Heart right ventricle (tissue), 16 donors: ENCODE measurements around the gene AKAP1. TPM values are rescaled to one million over a fixed set of nuclear protein-coding genes. Genes with fewer than 3 reads are reported as not detected.

ENCODE experiments used
- ATAC-seq, 8 donors: fragments of 200-7000 bp; cut with Tn5 transposase; one replicate each; pipeline ENCODE4 v1.9.1; 2020; ENCODE audit warnings: mild to moderate bottlenecking in 8 of 8, moderate library complexity in 8 of 8, moderate number of reproducible peaks in 1 of 8
- DNase-seq, 2 donors: peaks; one replicate each; pipeline ENCODE4 v3.0.0-alpha.2; 2020
- H3K27ac ChIP-seq, 10 donors: fragments of 200-600 bp; sonication (generic) in 2 of 10; one replicate each; pipeline versions ENCODE4 v1.5.0 to v1.8.0; 2020 to 2022; ENCODE audit warnings: mild to moderate bottlenecking in 3 of 10
- H3K27me3 ChIP-seq, 7 donors: fragments of 200-600 bp; one replicate each; pipeline ENCODE4 v1.8.0; 2021 to 2022; ENCODE audit warnings: mild to moderate bottlenecking in 2 of 7
- H3K36me3 ChIP-seq, 9 donors: fragments of 200-600 bp; sonication (generic) in 1 of 9; one replicate each; pipeline versions ENCODE4 v1.5.0 to v1.8.0; 2020 to 2022; ENCODE audit warnings: mild to moderate bottlenecking in 2 of 9
- H3K4me1 ChIP-seq, 9 donors: fragments of 200-600 bp; sonication (generic) in 1 of 9; one replicate each; pipeline versions ENCODE4 v1.5.0 to v1.8.0; 2020 to 2022; ENCODE audit warnings: mild to moderate bottlenecking in 4 of 9
- H3K4me3 ChIP-seq, 10 donors: fragments of 200-600 bp; sonication (generic) in 2 of 10; one replicate each; pipeline versions ENCODE4 v1.5.0 to v1.8.0; 2020 to 2022; ENCODE audit warnings: mild to moderate bottlenecking in 7 of 10, moderate library complexity in 2 of 10
- H3K9me3 ChIP-seq, 11 donors: fragments of 200-600 bp in 10 of 11; sonication (generic) in 2 of 11; one replicate each; pipeline versions ENCODE4 v1.5.0 to v1.8.0; 2013 to 2022; ENCODE audit warnings: mild to moderate bottlenecking in 2 of 11, control low read depth in 1 of 11, moderate library complexity in 1 of 11
- CTCF ChIP-seq, 9 donors: fragments of 200-600 bp; sonication (generic) in 2 of 9; IDR thresholded peaks; one replicate each; pipeline versions ENCODE4 v1.5.0 to v1.8.0; 2021 to 2022; ENCODE audit warnings: antibody characterized with exemption in 9 of 9, mild to moderate bottlenecking in 5 of 9, moderate library complexity in 1 of 9
- WGBS, 2 donors: extraction: QIAGEN DNeasy Blood & Tissue Kit; methylation state at CpG; one replicate each; pipeline ENCODE4 v1.1.7; 2013; ENCODE audit warnings: inconsistent platforms in 1 of 2; 5-methylcytosine and 5-hydroxymethylcytosine counted together
- intact Hi-C, 10 donors: fragments of 100-400 bp; cut with DNase I; formaldehyde crosslinking; loops; one replicate each; pipeline versions ENCODE4 v1.11.1 to v1.14.2; 2022
- polyA plus RNA-seq, 2 donors: library from polyadenylated mRNA; stranded (reverse); fragments of 200-250 nt; gene quantifications; one replicate each; pipeline ENCODE4 v1.2.3, GENCODE V29; 2013
- total RNA-seq, 10 donors: library from RNA; stranded (reverse); fragmentation: NEBNext Ultra II Directional in 3 of 10; extraction: Animal tissue kit (Norgen Biotek cat#: 25700) in 3 of 10; gene quantifications; one replicate each; pipeline versions ENCODE4 v1.2.1 to v1.2.4, GENCODE V29; 2021 to 2023
- donor health status: Arrhythmogenic right ventricular cardiomyopathy.
- donor health status: ischemic (EF 13 %, LVEDD 7.1; RV severe dilation, severe dysfunction).
- donor health status: healthy with polysubstance abuse.
- donor health status: DM: no; HTN: yes; CAD: no.
- donor health status: DM: no; HTN: no; CAD: no.
- donor health status: ischemic (EF 25% LVEDD 6.9; RV normal size, moderate dysfunction).
- donor health status: ischemic (EF 25% LVEDD 5.7; RV mildly dilated, moderate dysfunction).
- donor health status: healthy.
- donor health status: DM: yes; HTN: yes; CAD: no.
- donor health status: Ischemic cardiomyopathy.
- donor health status: ischemic (EF 35%, LVEDD 5.7; RV mildly dilated, moderate dysfunction).
- donor health status: nonischemic (EF 11% LVEDD 7.7; RV severe dilation, severe dysfunction).
- donor health status: DM: yes; HTN: yes; CAD: no.
- donor health status: PGD.
- donor health status: ischemic (EF 29% LVEDD 5.4; RV normal size, mild dysfunction).
- donor health status: nonischemic (EF 23%, LVEDD 6.1; RV moderate dilation, normal function).

AKAP1 gene
- total and polyA plus RNA-seq, 12 donors, result 31.0 to 234 (median 153) TPM

- WGBS, 2 donors, result 78 to 81% methylated on average over 2 of the region's 2 CpGs
- DNase-seq, result no peak
- Histone ChIP-seq H3K36me3 (no peaks in the 10 kb centered on the region), H3K4me1 (peaks cover 0 to 17% (median 7%) of the 10 kb centered on the region in 9 donors), H3K9me3 (no peaks in the 10 kb centered on the region), H3K4me3 (no peak overlapping the region), H3K27ac (no peak overlapping the region), H3K27me3 (no peaks in the 10 kb centered on the region)
- ATAC-seq, result no peak
- no peak for TF ChIP-seq CTCF (IDR thresholded peaks at IDR 0.05)
- intact Hi-C loops, result loop anchor here in 1 of 10 donors (5.0 kb wide), 1 partner anchor 103 kb away; the partner anchor contains the start of gene SCPEP1
Observed at GRCh38 chr17:57080718-57081117, 4.3 kb upstream of the AKAP1 start.

- Histone ChIP-seq H3K4me3 (no peak overlapping the region), H3K27me3 (no peaks in the 10 kb centered on the region), H3K27ac (peak overlapping the region in 1 of 10 donors; percentile 38), H3K4me1 (peaks cover 0 to 34% (median 14%) of the 10 kb centered on the region in 9 donors), H3K9me3 (no peaks in the 10 kb centered on the region), H3K36me3 (no peaks in the 10 kb centered on the region)
- no peak for TF ChIP-seq CTCF (IDR thresholded peaks at IDR 0.05)
- 57 to 70% methylated on average over 2 of the region's 2 CpGs for WGBS, 2 donors
- DNase-seq (no peak), ATAC-seq (no peak)
- intact Hi-C loops, result loop anchor here in 1 of 10 donors (5.0 kb wide), 1 partner anchor 105 kb away; the partner anchor contains the start of gene SCPEP1
Observed at GRCh38 chr17:57082441-57082840, 2.6 kb upstream of the AKAP1 start.

- DNase-seq, result no peak
- no peak for TF ChIP-seq CTCF (IDR thresholded peaks at IDR 0.05)
- H3K4me1 ChIP-seq, result peaks cover 6 to 53% (median 33%) of the 10 kb centered on the region in 9 donors
- H3K4me3 ChIP-seq, result peak overlapping the region; percentile 42 to 95 (median 78)
- H3K27me3 ChIP-seq, result no peaks in the 10 kb centered on the region
- 1% methylated on average over 7 of the region's 7 CpGs for WGBS, 2 donors
- no peaks in the 10 kb centered on the region for H3K36me3 ChIP-seq
- peak in 4 of 8 donors; percentile 0 to 57 (median 28) for ATAC-seq
- intact Hi-C loops, result loop anchor here in 3 of 10 donors (2.0 to 5.0 kb wide), 3 partner anchors 50 to 107 kb away; partner anchors contain the start of gene SCPEP1 (in 1 of the 3)
- no peaks in the 10 kb centered on the region for H3K9me3 ChIP-seq
- H3K27ac ChIP-seq, result peak overlapping the region; percentile 88 to 99 (median 94)
Observed at GRCh38 chr17:57084361-57084801, 665 bp upstream of the AKAP1 start.

GRCh38 chr17:57085448-57086068 is 512 bp downstream of the AKAP1 start:
- Histone ChIP-seq H3K27ac (peak overlapping the region; percentile 88 to 99 (median 95)), H3K9me3 (no peaks in the 10 kb centered on the region), H3K4me1 (peaks cover 6 to 62% (median 43%) of the 10 kb centered on the region in 9 donors), H3K27me3 (no peaks in the 10 kb centered on the region), H3K36me3 (no peaks in the 10 kb centered on the region), H3K4me3 (peak overlapping the region; percentile 39 to 95 (median 78))
- 1% methylated on average over 68 to 75 of the region's 75 CpGs for WGBS, 2 donors
- DNase-seq (peak; percentile 59 to 72), ATAC-seq (peak; percentile 49 to 77 (median 55))
- intact Hi-C loops, result loop anchor here in 2 of 10 donors (2.0 kb wide), 2 partner anchors 51 to 53 kb away; no protein-coding TSS in a partner anchor
- peak in 5 of 9 donors; percentile 4 to 46 (median 38) for TF ChIP-seq CTCF (IDR thresholded peaks at IDR 0.05)
